NCI-H2107 (cell line): ENCODE data around the gene HAS3.
"Not testable (repeated sequence)": the region's sequence is repeated elsewhere in the genome, so short reads cannot be mapped to it uniquely, and the experiment has no call there.

ENCODE experiments used
- DNase-seq: peaks from one replicate; lab custom pipeline; 2025; lab: John Stamatoyannopoulos, UW

The HAS3 gene

DNA sequence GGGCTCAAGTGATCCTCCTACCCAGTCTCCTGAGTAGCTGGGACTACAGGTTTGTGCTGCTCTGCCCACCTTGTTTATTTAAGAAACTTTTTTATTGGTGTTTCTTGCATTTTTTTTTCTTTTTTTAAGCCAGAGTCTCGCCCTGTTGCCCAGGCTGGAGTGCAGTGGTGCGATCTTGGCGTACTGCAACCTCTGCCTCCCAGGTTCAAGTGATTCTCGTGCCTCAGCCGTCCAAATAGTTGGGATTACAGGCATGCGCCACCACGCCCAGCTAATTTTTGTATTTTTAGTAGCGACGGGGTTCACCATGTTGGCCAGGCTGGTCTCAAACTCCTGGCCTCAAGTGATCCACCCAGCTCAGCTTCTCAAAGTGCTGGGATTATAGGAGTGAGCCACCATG is 44.2 kb downstream of the HAS3 start:
- not testable (repeated sequence) for DNase-seq

GRCh38 chr16:69150146-69150865 is 44.9 kb downstream of the HAS3 start:
- peak; percentile 27 for DNase-seq

DNA sequence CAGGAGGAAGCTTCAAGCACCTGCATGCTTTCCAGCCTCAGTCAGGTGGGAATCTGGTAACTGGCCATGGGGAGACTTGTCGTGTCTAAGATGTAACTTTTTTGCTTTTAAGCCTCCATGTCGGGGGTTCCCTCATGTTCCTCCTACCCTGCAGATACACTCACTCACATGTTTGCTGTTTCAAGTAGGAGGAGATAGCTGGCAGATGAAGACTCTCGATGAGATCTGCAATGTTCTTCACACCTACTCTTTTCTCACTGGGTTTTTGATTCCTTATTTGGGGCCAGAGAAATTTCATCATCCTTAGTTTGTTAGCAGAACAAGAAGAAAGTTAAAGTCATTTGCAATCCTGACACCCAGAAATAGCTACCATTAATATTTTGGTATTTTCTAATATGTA is 51.7 kb downstream of the HAS3 start:
- no peak for DNase-seq

DNA sequence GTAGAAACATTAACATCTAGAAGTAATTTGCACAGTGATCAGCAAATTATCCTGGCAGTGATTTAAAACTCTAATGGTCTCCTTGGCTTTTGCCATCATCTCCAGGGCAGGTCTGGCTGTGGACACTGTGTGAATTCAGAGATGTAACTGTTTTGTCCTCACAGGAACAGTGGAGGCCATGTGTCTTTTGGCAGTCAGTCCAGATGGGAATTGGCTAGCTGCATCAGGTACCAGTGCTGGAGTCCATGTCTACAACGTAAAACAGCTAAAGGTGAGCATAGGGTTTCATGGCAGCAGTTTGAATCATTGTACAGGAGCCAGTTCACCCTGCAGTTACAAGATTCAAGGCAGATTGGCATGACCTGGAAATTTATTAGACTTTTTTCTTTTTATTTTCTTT is 54.7 kb downstream of the HAS3 start:
- no peak for DNase-seq

GRCh38 chr16:69165584-69165983 is 60.1 kb downstream of the HAS3 start:
- no peak for DNase-seq

- DNase-seq, result no peak
These were observed 60.9 kb downstream of the HAS3 start for GRCh38 chr16:69166221-69166833.

DNA sequence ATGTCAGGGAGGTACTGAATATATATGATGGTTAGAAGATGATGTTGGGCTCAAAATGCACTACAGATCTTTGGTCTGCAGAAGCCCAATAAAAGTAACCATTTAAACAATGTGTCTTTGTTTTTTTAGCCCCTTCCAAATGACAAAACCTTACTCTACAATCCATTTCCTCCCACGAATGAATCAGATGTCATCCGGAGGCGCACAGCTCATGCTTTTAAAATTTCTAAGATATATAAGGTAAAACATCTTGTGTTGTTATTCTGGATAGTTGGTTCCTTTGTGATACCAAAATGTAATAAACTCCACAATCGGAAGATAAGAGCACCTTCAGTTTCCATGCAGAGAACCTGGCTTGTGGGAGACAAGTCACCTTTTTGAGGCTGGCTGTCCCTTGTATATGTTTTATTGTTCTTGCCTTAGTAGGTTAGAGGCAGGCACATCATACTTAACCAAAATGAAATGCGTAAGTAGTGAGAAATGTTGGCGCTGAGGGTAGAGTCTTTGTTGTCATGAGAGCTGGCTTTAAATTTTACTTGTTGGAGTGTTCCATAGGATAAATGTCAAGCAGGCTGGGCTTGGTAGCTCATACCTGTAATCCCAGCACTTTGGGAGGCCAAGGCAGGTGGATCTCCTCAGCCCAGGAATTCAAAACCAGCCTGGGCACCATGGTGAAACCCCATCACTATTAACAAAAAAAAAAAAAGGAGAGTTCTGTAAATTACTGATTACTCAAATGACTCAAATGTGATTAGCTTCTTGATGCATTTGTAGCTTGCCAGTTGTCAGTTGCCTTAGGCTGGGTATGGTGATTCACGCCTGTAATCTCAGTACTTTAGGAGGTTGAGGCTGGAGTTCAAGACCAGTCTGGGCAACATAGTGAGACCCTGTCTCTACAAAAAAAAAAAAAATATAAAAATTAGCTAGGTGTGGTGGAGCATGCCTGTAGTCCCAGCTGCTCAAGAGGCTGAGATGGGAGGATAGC is 61.8 kb downstream of the HAS3 start:
- no peak for DNase-seq
